WTC11 (cell line): ENCODE measurements around the gene LAMP2. TPM values are rescaled to one million over a fixed set of nuclear protein-coding genes. Genes with fewer than 3 reads are reported as not detected.

Source experiments
- ATAC-seq: fragments of 200-7000 bp; cut with Tn5 transposase; 2 replicates; pipeline ENCODE4 v1.10.0; 2021; ENCODE audit warnings: mild to moderate bottlenecking, moderate library complexity
- CTCF ChIA-PET: fragments of 300-600 bp; sonication (Branson Sonifier 250); formaldehyde crosslinking; loops from one replicate; lab custom pipeline; 2021; ENCODE audit warnings: antibody characterized with exemption; lab: Charles Lee
- POLR2A ChIA-PET: fragments of 350-600 bp; sonication (Branson Sonifier 250); formaldehyde crosslinking; loops from one replicate; lab custom pipeline; 2021; ENCODE audit warnings: antibody characterized with exemption; lab: Charles Lee
- DNase-seq: peaks from one replicate; pipeline ENCODE4 v3.0.0; 2021; ENCODE audit warnings: low spot score
- H3K27ac Mint-ChIP-seq: 2 replicates; pipeline ENCODE4 v1.8.0; 2021; ENCODE audit warnings: mixed read lengths
- H3K27me3 Mint-ChIP-seq: 2 replicates; pipeline ENCODE4 v1.8.0; 2021; ENCODE audit warnings: low read depth, mild to moderate bottlenecking, moderate library complexity, mixed read lengths
- H3K36me3 Mint-ChIP-seq: 2 replicates; pipeline ENCODE4 v1.8.0; 2021; ENCODE audit warnings: mixed read lengths
- H3K4me1 Mint-ChIP-seq: 2 replicates; pipeline ENCODE4 v1.8.0; 2022; ENCODE audit warnings: mixed read lengths
- H3K4me3 Mint-ChIP-seq: 2 replicates; pipeline ENCODE4 v1.8.0; 2021; ENCODE audit warnings: mild to moderate bottlenecking, moderate library complexity, mixed read lengths
- H3K9me3 Mint-ChIP-seq: 2 replicates; pipeline ENCODE4 v1.8.0; 2021; ENCODE audit warnings: mixed read lengths
- CREM ChIP-seq: sonication (generic); formaldehyde crosslinking; IDR thresholded peaks from 2 replicates; pipeline ENCODE4 v1.8.1; 2022; ENCODE audit warnings: mild to moderate bottlenecking, missing genetic modification reagents, moderate library complexity
- MYBL2 ChIP-seq: sonication (generic); formaldehyde crosslinking; IDR thresholded peaks from 2 replicates; pipeline ENCODE4 v1.8.1; 2023; ENCODE audit warnings: mild to moderate bottlenecking, moderate library complexity, missing genetic modification reagents
- NR3C1 ChIP-seq: sonication (generic); formaldehyde crosslinking; conservative IDR thresholded peaks from 2 replicates; pipeline ENCODE4 v1.8.1; 2023; ENCODE audit warnings: low read depth, mild to moderate bottlenecking, missing genetic modification reagents
- TCF7 ChIP-seq: sonication (generic); formaldehyde crosslinking; IDR thresholded peaks from 2 replicates; pipeline ENCODE4 v1.8.0; 2022; ENCODE audit warnings: mild to moderate bottlenecking, low read depth, missing genetic modification reagents, moderate library complexity
- total RNA-seq: library from RNA; stranded (reverse); gene quantifications from 3 replicates; pipeline ENCODE4 v1.2.3, GENCODE V29; 2021
- TF ChIP-seq, protein P1 (sequence below): sonication (generic); formaldehyde crosslinking; IDR thresholded peaks from 2 replicates; pipeline ENCODE4 v1.8.1; 2022; ENCODE audit warnings: mild to moderate bottlenecking, missing genetic modification reagents, moderate library complexity, borderline replicate concordance
- TF ChIP-seq, protein P2 (sequence below): sonication (generic); formaldehyde crosslinking; IDR thresholded peaks from 2 replicates; pipeline ENCODE4 v1.8.1; 2023; ENCODE audit warnings: mild to moderate bottlenecking, missing genetic modification reagents, borderline replicate concordance
- TF ChIP-seq, protein P3 (sequence below): fragments of 250-450 bp; sonication (Bioruptor Pico); IDR thresholded peaks from 2 replicates; pipeline ENCODE4 v1.9.0; 2021; ENCODE audit warnings: mild to moderate bottlenecking, borderline replicate concordance
- TF ChIP-seq, protein P4 (sequence below): sonication (generic); formaldehyde crosslinking; IDR thresholded peaks from 2 replicates; pipeline ENCODE4 v1.8.0; 2022; ENCODE audit warnings: mild to moderate bottlenecking, missing genetic modification reagents
- TF ChIP-seq, protein P5 (sequence below): fragments of 250-450 bp; sonication (Bioruptor Pico); IDR thresholded peaks from 2 replicates; pipeline ENCODE4 v1.9.0; 2021; ENCODE audit warnings: mild to moderate bottlenecking
- TF ChIP-seq, protein P6 (sequence below): sonication (generic); formaldehyde crosslinking; IDR thresholded peaks from 2 replicates; pipeline ENCODE4 v1.8.1; 2022; ENCODE audit warnings: low read depth, missing genetic modification reagents, borderline replicate concordance
- TF ChIP-seq, protein P7 (sequence below): sonication (generic); formaldehyde crosslinking; IDR thresholded peaks from 2 replicates; pipeline ENCODE4 v1.8.1; 2022; ENCODE audit warnings: missing genetic modification reagents, borderline replicate concordance
- TF ChIP-seq, protein P8 (sequence below): sonication (generic); formaldehyde crosslinking; conservative IDR thresholded peaks from 2 replicates; pipeline ENCODE4 v1.8.1; 2022; ENCODE audit warnings: mild to moderate bottlenecking, missing genetic modification reagents

Gene LAMP2
- total RNA-seq, 1 experiment from 2014 or later, result 28.8 TPM

DNA sequence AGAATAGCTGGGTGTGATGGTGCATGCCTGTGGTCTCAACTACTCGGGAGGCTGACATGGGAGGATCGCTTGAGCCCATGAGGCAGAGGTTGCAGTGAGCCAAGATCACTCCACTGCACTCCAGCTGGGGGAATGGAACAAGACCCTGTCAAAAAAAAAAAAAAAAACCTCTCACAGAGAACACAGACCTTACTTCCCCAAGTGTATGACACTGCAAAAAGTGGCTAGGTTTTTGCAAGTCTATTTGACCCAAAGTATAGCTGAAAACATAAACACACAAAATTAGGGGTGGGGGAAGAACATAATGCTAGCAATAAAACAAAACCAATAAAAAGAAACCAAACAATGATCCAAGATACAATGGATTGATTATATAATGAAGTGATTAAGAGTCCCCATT lies 6.7 kb downstream of the LAMP2 start:
- TF ChIP-seq TCF7 (CRISPR knock-in tag) (no peak), MYBL2 (CRISPR knock-in tag) (no peak), CREM (CRISPR knock-in tag) (no peak), NR3C1 (no peak)
- TF ChIP-seq, protein P1, sequence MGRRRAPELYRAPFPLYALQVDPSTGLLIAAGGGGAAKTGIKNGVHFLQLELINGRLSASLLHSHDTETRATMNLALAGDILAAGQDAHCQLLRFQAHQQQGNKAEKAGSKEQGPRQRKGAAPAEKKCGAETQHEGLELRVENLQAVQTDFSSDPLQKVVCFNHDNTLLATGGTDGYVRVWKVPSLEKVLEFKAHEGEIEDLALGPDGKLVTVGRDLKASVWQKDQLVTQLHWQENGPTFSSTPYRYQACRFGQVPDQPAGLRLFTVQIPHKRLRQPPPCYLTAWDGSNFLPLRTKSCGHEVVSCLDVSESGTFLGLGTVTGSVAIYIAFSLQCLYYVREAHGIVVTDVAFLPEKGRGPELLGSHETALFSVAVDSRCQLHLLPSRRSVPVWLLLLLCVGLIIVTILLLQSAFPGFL (CRISPR knock-in tag), result no peak
- TF ChIP-seq, protein P2, sequence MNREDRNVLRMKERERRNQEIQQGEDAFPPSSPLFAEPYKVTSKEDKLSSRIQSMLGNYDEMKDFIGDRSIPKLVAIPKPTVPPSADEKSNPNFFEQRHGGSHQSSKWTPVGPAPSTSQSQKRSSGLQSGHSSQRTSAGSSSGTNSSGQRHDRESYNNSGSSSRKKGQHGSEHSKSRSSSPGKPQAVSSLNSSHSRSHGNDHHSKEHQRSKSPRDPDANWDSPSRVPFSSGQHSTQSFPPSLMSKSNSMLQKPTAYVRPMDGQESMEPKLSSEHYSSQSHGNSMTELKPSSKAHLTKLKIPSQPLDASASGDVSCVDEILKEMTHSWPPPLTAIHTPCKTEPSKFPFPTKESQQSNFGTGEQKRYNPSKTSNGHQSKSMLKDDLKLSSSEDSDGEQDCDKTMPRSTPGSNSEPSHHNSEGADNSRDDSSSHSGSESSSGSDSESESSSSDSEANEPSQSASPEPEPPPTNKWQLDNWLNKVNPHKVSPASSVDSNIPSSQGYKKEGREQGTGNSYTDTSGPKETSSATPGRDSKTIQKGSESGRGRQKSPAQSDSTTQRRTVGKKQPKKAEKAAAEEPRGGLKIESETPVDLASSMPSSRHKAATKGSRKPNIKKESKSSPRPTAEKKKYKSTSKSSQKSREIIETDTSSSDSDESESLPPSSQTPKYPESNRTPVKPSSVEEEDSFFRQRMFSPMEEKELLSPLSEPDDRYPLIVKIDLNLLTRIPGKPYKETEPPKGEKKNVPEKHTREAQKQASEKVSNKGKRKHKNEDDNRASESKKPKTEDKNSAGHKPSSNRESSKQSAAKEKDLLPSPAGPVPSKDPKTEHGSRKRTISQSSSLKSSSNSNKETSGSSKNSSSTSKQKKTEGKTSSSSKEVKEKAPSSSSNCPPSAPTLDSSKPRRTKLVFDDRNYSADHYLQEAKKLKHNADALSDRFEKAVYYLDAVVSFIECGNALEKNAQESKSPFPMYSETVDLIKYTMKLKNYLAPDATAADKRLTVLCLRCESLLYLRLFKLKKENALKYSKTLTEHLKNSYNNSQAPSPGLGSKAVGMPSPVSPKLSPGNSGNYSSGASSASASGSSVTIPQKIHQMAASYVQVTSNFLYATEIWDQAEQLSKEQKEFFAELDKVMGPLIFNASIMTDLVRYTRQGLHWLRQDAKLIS (CRISPR knock-in tag), result no peak
- TF ChIP-seq, protein P3, sequence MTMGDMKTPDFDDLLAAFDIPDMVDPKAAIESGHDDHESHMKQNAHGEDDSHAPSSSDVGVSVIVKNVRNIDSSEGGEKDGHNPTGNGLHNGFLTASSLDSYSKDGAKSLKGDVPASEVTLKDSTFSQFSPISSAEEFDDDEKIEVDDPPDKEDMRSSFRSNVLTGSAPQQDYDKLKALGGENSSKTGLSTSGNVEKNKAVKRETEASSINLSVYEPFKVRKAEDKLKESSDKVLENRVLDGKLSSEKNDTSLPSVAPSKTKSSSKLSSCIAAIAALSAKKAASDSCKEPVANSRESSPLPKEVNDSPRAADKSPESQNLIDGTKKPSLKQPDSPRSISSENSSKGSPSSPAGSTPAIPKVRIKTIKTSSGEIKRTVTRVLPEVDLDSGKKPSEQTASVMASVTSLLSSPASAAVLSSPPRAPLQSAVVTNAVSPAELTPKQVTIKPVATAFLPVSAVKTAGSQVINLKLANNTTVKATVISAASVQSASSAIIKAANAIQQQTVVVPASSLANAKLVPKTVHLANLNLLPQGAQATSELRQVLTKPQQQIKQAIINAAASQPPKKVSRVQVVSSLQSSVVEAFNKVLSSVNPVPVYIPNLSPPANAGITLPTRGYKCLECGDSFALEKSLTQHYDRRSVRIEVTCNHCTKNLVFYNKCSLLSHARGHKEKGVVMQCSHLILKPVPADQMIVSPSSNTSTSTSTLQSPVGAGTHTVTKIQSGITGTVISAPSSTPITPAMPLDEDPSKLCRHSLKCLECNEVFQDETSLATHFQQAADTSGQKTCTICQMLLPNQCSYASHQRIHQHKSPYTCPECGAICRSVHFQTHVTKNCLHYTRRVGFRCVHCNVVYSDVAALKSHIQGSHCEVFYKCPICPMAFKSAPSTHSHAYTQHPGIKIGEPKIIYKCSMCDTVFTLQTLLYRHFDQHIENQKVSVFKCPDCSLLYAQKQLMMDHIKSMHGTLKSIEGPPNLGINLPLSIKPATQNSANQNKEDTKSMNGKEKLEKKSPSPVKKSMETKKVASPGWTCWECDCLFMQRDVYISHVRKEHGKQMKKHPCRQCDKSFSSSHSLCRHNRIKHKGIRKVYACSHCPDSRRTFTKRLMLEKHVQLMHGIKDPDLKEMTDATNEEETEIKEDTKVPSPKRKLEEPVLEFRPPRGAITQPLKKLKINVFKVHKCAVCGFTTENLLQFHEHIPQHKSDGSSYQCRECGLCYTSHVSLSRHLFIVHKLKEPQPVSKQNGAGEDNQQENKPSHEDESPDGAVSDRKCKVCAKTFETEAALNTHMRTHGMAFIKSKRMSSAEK (CRISPR knock-in tag), result no peak
- TF ChIP-seq, protein P4, sequence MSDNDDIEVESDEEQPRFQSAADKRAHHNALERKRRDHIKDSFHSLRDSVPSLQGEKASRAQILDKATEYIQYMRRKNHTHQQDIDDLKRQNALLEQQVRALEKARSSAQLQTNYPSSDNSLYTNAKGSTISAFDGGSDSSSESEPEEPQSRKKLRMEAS (CRISPR knock-in tag), result no peak
- TF ChIP-seq, protein P5, sequence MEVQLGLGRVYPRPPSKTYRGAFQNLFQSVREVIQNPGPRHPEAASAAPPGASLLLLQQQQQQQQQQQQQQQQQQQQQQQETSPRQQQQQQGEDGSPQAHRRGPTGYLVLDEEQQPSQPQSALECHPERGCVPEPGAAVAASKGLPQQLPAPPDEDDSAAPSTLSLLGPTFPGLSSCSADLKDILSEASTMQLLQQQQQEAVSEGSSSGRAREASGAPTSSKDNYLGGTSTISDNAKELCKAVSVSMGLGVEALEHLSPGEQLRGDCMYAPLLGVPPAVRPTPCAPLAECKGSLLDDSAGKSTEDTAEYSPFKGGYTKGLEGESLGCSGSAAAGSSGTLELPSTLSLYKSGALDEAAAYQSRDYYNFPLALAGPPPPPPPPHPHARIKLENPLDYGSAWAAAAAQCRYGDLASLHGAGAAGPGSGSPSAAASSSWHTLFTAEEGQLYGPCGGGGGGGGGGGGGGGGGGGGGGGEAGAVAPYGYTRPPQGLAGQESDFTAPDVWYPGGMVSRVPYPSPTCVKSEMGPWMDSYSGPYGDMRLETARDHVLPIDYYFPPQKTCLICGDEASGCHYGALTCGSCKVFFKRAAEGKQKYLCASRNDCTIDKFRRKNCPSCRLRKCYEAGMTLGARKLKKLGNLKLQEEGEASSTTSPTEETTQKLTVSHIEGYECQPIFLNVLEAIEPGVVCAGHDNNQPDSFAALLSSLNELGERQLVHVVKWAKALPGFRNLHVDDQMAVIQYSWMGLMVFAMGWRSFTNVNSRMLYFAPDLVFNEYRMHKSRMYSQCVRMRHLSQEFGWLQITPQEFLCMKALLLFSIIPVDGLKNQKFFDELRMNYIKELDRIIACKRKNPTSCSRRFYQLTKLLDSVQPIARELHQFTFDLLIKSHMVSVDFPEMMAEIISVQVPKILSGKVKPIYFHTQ, result no peak
- TF ChIP-seq, protein P6, sequence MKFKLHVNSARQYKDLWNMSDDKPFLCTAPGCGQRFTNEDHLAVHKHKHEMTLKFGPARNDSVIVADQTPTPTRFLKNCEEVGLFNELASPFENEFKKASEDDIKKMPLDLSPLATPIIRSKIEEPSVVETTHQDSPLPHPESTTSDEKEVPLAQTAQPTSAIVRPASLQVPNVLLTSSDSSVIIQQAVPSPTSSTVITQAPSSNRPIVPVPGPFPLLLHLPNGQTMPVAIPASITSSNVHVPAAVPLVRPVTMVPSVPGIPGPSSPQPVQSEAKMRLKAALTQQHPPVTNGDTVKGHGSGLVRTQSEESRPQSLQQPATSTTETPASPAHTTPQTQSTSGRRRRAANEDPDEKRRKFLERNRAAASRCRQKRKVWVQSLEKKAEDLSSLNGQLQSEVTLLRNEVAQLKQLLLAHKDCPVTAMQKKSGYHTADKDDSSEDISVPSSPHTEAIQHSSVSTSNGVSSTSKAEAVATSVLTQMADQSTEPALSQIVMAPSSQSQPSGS, result no peak
- TF ChIP-seq, protein P7, sequence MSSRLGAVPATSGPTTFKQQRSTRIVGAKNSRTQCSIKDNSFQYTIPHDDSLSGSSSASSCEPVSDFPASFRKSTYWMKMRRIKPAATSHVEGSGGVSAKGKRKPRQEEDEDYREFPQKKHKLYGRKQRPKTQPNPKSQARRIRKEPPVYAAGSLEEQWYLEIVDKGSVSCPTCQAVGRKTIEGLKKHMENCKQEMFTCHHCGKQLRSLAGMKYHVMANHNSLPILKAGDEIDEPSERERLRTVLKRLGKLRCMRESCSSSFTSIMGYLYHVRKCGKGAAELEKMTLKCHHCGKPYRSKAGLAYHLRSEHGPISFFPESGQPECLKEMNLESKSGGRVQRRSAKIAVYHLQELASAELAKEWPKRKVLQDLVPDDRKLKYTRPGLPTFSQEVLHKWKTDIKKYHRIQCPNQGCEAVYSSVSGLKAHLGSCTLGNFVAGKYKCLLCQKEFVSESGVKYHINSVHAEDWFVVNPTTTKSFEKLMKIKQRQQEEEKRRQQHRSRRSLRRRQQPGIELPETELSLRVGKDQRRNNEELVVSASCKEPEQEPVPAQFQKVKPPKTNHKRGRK, result no peak
- TF ChIP-seq, protein P8, sequence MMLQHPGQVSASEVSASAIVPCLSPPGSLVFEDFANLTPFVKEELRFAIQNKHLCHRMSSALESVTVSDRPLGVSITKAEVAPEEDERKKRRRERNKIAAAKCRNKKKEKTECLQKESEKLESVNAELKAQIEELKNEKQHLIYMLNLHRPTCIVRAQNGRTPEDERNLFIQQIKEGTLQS (CRISPR knock-in tag), result no peak
- DNase-seq, result no peak
- ChIA-PET CTCF (interaction anchor here (1.3 to 2.1 kb wide), 2 partner anchors 10 to 24 kb away, joined by 3 to 15 read pairs; no protein-coding TSS in a partner anchor), POLR2A (no interaction called here)
- H3K27ac Mint-ChIP-seq, result no peak overlapping the region
- ATAC-seq, result no peak
- no peaks in the 10 kb centered on the region for H3K36me3 Mint-ChIP-seq
- H3K4me1 Mint-ChIP-seq, result peaks cover 8% of the 10 kb centered on the region
- no peak overlapping the region for H3K4me3 Mint-ChIP-seq
- H3K9me3 Mint-ChIP-seq, result no peaks in the 10 kb centered on the region
- H3K27me3 Mint-ChIP-seq, result no peaks in the 10 kb centered on the region
